K562 (cell line): Measurements from ENCODE around the gene MOB3B. TPM values are rescaled to one million over a fixed set of nuclear protein-coding genes. Genes with fewer than 3 reads are reported as not detected.
A peak's percentile ranks its signal among the peaks of the same experiment; 100 is the strongest.

Source experiments
- ATF3 ChIP-seq, 2 experiments: fragments of 450-650 bp in 1 of 2; sonication (generic) in 1 of 2; formaldehyde crosslinking in 1 of 2; IDR thresholded peaks in 1 of 2; conservative IDR thresholded peaks in 1 of 2; 2 replicates each; pipeline versions ENCODE4 v1.6.1 to v1.8.1; 2016 to 2023; ENCODE audit warnings: mild to moderate bottlenecking in 2 of 2, moderate library complexity in 2 of 2, inconsistent platforms in 1 of 2, missing genetic modification reagents in 1 of 2
- CHAMP1 ChIP-seq: fragments of 450-650 bp; IDR thresholded peaks from 2 replicates; pipeline ENCODE4 v1.6.1; 2016; ENCODE audit warnings: mild to moderate bottlenecking
- FOSL1 ChIP-seq: fragments of 200-800 bp; sonication (Bioruptor generic); conservative IDR thresholded peaks from 2 replicates; pipeline ENCODE4 v1.6.1; 2016; ENCODE audit warnings: missing genetic modification characterization, missing compliant biosample characterization
- JUND ChIP-seq, 2 experiments: IDR thresholded peaks; 2 replicates in 1 of 2; 3 replicates in 1 of 2; pipeline ENCODE4 v1.6.1; 2011; ENCODE audit warnings: borderline replicate concordance in 2 of 2, low read depth in 2 of 2, low read length in 2 of 2, improper control_type of control experiment in 1 of 2, missing biosample characterization in 1 of 2, missing genetic modification characterization in 1 of 2, missing genetic modification reagents in 1 of 2
- KLF6 ChIP-seq: fragments of 250-450 bp; sonication (Bioruptor Pico); IDR thresholded peaks from 2 replicates; pipeline ENCODE4 v1.4.0; 2020; ENCODE audit warnings: mild to moderate bottlenecking, moderate library complexity, borderline replicate concordance
- MLLT1 ChIP-seq, 2 experiments: fragments of 450-650 bp; IDR thresholded peaks; 2 replicates each; pipeline ENCODE4 v1.6.1; 2016
- MNT ChIP-seq, 2 experiments: fragments of 450-650 bp; conservative IDR thresholded peaks; 2 replicates each; pipeline ENCODE4 v1.6.1; 2017; ENCODE audit warnings: mild to moderate bottlenecking in 2 of 2, moderate library complexity in 2 of 2
- SMAD1 ChIP-seq: fragments of 150-350 bp; IDR thresholded peaks from 2 replicates; pipeline ENCODE4 v1.6.1; 2014; ENCODE audit warnings: low read length, low read depth; ENCODE audit not compliant: partially characterized antibody
- WHSC1 ChIP-seq: IDR thresholded peaks from one replicate; pipeline ENCODE4 v1.6.1; 2012; ENCODE audit warnings: low read length, control low read depth, inconsistent platforms
- ZNF398 ChIP-seq: fragments of 250-450 bp; sonication (Bioruptor Pico); IDR thresholded peaks from 2 replicates; pipeline ENCODE4 v1.8.0; 2021; ENCODE audit warnings: moderate library complexity, mild to moderate bottlenecking, inconsistent platforms
- polyA plus RNA-seq, 8 experiments: library from polyadenylated mRNA; depleted of rRNA in 4 of 8; stranded (reverse) in 5 of 8; unstranded in 3 of 8; fragments of >200 nt; fragmentation: Nextera tagmentation in 2 of 8; fragmentation: Illumina TruSeq in 1 of 8; extraction: Ambion mirVana in 2 of 8; extraction: Trizol in 1 of 8; gene quantifications; 2 replicates each; pipeline versions ENCODE4 v1.2.1 to v1.2.3, GENCODE V29; 2011 to 2014; ENCODE audit warnings: inconsistent platforms in 1 of 8, missing spikeins in 1 of 8
- total RNA-seq, 7 experiments: library from RNA; depleted of rRNA in 6 of 7; stranded (reverse); fragments of >200 nt in 6 of 7; fragmentation: Illumina TruSeq in 2 of 7; extraction: Trizol in 2 of 7; gene quantifications; 2 replicates each; pipeline versions ENCODE4 v1.2.1 to v1.2.3, GENCODE V29; 2011 to 2021; ENCODE audit warnings: low replicate concordance in 1 of 7

MOB3B gene
- total and polyA plus RNA-seq, 9 of the 15 experiments (the other 6 are each of a cell fraction or from before 2014, with no cell fraction given), result 3.6 to 12.8 (median 7.2) TPM

GRCh38 chr9:27371382-27371781, 158.2 kb downstream of the MOB3B start (continued):
- TF ChIP-seq ZNF398 (CRISPR knock-in tag) (no peak), JUND (IDR thresholded peaks at IDR 0.05; ENCODE audit: borderline replicate concordance, low read depth, low read length) (peak; percentile 48; the same call in 1 of the 2 replicates), JUND (tag; IDR thresholded peaks at IDR 0.05; ENCODE audit: borderline replicate concordance, low read depth, low read length) (0 out of 3 replicates have a peak, but pooled peaks have one; percentile 30), KLF6 (CRISPR knock-in tag) (no peak), SMAD1 (no peak), MNT (conservative IDR thresholded peaks at IDR 0.05) (no peak), MLLT1 (IDR thresholded peaks at IDR 0.05) (no peak), FOSL1 (0 out of 2 replicates have a peak, but pooled peaks have one; percentile 23), WHSC1 (no peak), ATF3 (IDR thresholded peaks at IDR 0.05) (peak; percentile 44; the same call in 1 of the 2 replicates), ATF3 (CRISPR knock-in tag; conservative IDR thresholded peaks at IDR 0.05) (no peak), CHAMP1 (no peak)
- TF ChIP-seq, all 486 proteins: peak for 6
